Spleen (tissue), 7 donors: ENCODE results near the gene IL22RA2.

Experiments used
- POLR2A ChIP-seq, 3 donors: fragments of 450-650 bp; IDR thresholded peaks; one replicate each; pipeline ENCODE4 v1.5.1; 2017; ENCODE audit warnings: antibody characterized with exemption in 3 of 3, mild to moderate bottlenecking in 1 of 3
- POLR2AphosphoS5 ChIP-seq, 3 donors: sonication (generic); formaldehyde crosslinking; IDR thresholded peaks; one replicate each; pipeline ENCODE4 v1.5.1; 2017; ENCODE audit warnings: antibody characterized with exemption in 3 of 3
- TF ChIP-seq, protein P1 (sequence below), 11 experiments: fragments of 200-600 bp in 7 of 11; fragments of 450-650 bp in 4 of 11; sonication (generic) in 4 of 11; IDR thresholded peaks in 8 of 11; conservative IDR thresholded peaks in 3 of 11; 1 replicate in 7 of 11; 2 replicates in 4 of 11; pipeline versions ENCODE4 v1.4.0 to v1.8.0; 2016 to 2021; ENCODE audit warnings: antibody characterized with exemption in 11 of 11, inconsistent platforms in 4 of 11, mild to moderate bottlenecking in 1 of 11
- donor health status: DM: no; HTN: no; CAD: no; lungs with moderate emphysema.
- donor health status: DM: no; HTN: no; CAD: no.
- donor health status: DM: no; HTN: no; CAD: no.

GRCh38 chr6:137171053-137171374 lies 2.4 kb downstream of the IL22RA2 start:
- TF ChIP-seq, protein P1, sequence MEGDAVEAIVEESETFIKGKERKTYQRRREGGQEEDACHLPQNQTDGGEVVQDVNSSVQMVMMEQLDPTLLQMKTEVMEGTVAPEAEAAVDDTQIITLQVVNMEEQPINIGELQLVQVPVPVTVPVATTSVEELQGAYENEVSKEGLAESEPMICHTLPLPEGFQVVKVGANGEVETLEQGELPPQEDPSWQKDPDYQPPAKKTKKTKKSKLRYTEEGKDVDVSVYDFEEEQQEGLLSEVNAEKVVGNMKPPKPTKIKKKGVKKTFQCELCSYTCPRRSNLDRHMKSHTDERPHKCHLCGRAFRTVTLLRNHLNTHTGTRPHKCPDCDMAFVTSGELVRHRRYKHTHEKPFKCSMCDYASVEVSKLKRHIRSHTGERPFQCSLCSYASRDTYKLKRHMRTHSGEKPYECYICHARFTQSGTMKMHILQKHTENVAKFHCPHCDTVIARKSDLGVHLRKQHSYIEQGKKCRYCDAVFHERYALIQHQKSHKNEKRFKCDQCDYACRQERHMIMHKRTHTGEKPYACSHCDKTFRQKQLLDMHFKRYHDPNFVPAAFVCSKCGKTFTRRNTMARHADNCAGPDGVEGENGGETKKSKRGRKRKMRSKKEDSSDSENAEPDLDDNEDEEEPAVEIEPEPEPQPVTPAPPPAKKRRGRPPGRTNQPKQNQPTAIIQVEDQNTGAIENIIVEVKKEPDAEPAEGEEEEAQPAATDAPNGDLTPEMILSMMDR (IDR thresholded peaks at IDR 0.05 in 8 of 11, conservative IDR thresholded peaks at IDR 0.05 in 3 of 11) = no peak
- TF ChIP-seq POLR2A (IDR thresholded peaks at IDR 0.05) (no peak), POLR2AphosphoS5 (IDR thresholded peaks at IDR 0.05) (no peak)
